GM15510 (cell line): Measurements from ENCODE around the gene LGALS4.

ENCODE experiments used
- POLR2A ChIP-seq: IDR thresholded peaks from 3 replicates; pipeline ENCODE4 v1.6.1; 2011; ENCODE audit warnings: borderline replicate concordance; ENCODE audit not compliant: insufficient read length; ENCODE audit errors: extremely low read depth

LGALS4 gene

GRCh38 chr19:38836159-38836982 lies 23.6 kb upstream of the LGALS4 start:
- TF ChIP-seq POLR2A, result no peak

DNA sequence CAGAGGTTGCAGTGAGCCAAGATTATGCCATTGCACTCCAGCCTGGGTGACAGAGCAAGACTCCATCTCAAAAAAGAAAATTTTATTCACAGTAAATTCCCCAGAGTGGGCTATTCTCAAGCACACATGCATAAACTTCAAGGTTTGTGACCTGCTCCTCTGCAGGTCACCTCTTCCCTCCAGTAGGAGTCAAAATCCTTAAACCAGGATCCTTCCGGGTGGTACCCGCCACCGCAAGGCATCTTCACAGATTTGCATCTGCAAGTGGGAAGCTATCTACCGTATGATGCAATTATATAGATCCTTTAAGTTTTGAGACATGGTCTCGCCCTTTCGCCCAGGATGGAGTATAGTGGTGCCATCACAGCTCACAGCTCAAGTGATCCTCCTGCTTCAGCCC lies 21.8 kb upstream of the LGALS4 start:
- TF ChIP-seq POLR2A, result no peak

- TF ChIP-seq POLR2A, result no peak
These were observed 21.4 kb upstream of the LGALS4 start for GRCh38 chr19:38834104-38834490.

- no peak for TF ChIP-seq POLR2A
These were observed 20.3 kb upstream of the LGALS4 start for GRCh38 chr19:38833092-38833425.

GRCh38 chr19:38831142-38831605 lies 18.4 kb upstream of the LGALS4 start:
- no peak for TF ChIP-seq POLR2A

DNA sequence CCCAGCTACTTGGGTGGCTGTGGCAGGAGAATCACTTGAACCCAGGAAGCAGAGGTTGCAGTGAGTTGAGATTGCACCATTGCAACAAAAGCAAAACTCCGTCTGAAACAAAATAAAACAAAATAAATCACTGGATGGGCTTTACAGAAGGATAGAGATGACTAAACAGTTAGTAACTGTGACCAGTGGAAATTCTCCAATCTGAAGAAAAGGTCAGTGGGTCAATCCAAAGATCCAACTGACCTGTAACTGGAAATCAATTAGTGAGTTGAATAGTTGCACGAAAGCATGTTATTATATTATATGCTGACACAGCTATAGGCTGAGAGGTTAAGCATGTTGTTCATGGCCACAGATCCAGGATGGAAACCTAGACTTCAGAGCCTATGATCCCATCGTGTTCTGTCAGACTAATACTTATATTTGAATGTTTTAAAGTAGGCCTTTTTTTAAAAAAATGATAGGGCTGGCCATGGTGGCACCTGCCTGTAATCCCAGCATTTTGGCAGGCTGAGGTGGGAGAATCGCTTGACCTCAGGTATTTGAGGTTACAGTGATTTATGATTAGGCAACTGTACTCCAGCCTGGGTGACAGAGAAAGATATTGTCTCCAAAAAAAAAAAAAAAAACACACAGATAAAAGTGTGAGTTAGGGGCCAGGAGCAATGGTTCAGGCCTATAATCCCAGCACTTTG lies 17.4 kb upstream of the LGALS4 start:
- TF ChIP-seq POLR2A, result no peak

DNA sequence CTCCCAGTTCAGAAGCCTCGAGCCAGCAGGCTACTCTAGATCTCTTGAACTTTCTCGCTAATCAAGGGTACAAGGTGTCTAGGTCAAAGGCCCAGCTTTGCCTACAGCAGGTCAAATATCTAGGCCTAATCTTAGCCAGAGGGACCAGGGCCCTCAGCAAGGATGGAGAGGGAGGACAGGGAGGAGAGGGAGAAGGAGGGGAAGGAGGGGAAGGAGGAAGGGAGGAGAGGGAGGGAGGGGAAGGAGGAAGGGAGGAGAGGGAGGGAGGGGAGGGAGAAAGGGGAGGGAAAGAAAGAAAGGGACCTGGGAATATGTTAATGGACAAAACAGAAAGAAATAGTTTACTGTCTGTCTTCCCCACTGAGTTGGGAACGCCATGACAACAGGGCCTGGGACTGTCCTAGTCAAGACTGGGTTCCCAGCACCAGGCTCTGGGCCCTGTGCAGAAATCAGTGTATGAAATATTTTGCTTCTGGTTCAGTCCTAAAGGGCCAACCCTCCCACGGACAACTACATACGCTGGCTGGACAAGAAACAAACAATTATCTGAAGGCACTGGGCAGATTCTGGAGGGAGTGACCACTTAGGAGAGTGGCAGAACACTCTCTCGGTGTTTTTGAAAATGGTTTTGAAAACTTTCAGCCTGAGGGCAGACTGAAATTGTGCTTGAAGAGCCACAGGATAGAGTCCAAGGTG lies 14.3 kb upstream of the LGALS4 start:
- no peak for TF ChIP-seq POLR2A

DNA sequence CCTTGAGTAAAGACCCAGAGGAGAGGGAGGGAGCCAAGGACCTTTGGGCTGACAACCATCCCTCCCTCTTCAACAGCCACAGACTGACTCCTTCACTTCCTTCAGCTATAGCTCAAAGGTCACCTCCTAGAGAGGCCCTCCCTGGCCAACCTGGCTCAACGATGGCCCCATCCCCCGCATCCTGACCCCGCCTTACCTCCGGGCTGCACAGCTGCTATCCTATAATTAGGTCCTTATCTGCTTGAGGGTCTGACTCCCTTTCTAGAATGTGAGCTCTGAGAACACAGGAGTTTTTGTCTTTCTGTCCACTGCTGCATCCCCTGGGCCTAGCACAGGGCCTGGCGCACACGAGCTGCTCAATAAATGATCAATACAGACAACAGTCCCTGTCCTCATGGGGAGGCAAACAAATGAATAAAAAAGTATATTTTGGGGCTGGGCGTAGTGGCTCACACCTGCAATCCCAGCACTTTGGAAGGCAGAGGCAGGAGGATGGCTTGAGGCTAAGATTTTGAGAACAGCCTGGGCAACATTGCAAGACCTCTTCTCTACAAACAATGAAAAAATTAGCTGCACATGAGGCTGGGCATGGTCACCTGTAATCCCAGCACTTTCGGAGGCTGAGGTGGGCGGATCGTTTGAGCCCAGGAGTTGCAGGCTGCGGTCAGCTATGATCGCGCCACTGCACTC lies 6.6 kb upstream of the LGALS4 start:
- no peak for TF ChIP-seq POLR2A

GRCh38 chr19:38817081-38817480 lies 4.3 kb upstream of the LGALS4 start:
- TF ChIP-seq POLR2A, result no peak

DNA sequence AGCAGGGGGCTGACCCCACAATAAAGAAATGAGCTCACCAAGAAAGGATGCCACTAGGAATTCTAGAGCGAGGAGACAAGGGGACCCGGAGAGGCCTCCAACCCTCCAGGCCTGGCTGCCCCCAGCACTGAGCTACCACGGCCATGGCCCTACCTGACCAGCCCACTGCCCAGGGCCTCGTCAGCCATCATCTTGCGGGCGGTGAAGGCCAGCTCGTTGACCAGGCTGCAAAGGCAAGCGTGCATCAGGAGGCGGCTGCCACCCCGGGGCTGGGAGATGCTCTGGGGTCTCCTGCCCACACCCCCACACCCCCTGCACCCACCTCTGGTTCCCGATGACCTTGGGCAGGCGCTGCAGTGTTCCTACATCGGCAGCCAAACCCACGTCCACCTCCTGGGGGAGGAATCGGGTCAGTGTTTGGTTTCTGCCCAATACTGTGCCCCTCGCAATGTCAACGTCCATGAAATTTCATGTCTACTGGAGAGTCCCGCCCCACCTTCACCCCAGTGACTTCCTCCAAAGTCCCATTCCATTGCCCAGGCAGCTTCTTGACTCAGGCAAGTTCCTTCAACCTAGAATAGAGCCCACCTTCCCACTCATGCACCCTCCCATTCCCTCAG lies 3.5 kb upstream of the LGALS4 start:
- no peak for TF ChIP-seq POLR2A

- TF ChIP-seq POLR2A, result no peak
These were observed 2.6 kb upstream of the LGALS4 start for GRCh38 chr19:38815059-38816001.

DNA sequence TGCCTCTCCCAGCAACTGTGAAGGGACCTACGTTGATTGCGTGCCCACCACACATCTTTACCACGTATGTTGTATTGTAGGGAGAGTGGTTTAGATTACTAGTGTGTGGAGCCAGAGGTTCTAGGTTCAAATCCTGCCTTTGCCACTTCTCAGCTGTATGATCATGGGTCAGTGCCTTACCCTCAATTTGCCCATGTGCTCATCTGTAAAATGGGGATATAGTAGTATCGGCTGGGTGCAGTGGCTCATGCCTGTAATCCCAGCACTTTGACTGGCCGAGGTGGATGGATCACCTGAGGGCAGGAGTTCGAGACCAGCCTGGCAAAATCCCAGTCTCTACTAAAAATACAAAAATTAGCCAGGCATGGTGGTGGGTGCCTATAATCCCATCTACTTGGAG lies 578 bp upstream of the LGALS4 start:
- no peak for TF ChIP-seq POLR2A

DNA sequence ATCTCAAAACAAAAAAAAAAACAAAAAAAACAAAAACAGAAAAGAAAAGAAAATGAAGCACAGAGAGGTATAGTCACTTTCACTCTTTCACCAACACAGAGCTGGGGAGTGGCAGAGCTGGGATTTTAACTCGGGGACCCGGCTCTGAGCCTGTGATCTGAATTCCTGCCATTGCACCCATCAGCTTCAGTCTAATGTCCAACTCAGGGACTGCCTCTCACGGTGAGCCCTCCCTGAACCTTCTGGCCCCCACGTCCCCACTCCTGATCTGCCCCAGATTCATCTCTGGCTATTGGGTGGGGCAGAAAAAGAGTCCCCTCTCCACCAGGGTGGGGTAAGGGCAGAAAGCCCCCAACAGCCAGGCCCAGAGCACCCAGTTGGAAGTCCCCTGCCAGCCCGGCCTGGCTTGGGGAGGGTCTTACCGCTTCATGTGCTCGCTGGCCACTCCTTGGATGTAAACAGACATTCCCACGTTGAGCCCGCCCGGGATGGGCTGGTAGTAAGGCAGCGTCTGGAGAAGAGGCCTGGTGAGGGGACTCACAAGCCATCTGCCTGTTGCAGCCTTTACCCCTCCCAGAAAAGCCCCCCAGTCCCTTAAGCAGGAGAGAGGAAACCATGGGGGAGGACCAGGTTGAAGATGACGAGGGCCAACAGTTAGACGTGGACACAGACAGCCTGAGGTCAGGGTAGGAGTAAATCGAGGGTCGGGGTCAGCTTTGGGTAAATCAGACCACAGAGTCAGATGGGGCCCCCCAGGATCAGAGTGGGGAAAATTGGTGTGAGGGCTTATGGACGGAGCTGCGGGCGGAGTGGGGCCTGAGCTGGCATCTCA lies 520 bp downstream of the LGALS4 start:
- TF ChIP-seq POLR2A, result no peak

- no peak for TF ChIP-seq POLR2A
These were observed 3.0 kb downstream of the LGALS4 start for GRCh38 chr19:38809592-38810252.
